ENCODE results near the gene RPL14. TPM values are rescaled to one million over a fixed set of nuclear protein-coding genes. Genes with fewer than 3 reads are reported as not detected.

The RPL14 gene
- polyA plus RNA-seq, 1 of the 3 experiments (the other 2 are of a cell fraction): 416 TPM

DNA sequence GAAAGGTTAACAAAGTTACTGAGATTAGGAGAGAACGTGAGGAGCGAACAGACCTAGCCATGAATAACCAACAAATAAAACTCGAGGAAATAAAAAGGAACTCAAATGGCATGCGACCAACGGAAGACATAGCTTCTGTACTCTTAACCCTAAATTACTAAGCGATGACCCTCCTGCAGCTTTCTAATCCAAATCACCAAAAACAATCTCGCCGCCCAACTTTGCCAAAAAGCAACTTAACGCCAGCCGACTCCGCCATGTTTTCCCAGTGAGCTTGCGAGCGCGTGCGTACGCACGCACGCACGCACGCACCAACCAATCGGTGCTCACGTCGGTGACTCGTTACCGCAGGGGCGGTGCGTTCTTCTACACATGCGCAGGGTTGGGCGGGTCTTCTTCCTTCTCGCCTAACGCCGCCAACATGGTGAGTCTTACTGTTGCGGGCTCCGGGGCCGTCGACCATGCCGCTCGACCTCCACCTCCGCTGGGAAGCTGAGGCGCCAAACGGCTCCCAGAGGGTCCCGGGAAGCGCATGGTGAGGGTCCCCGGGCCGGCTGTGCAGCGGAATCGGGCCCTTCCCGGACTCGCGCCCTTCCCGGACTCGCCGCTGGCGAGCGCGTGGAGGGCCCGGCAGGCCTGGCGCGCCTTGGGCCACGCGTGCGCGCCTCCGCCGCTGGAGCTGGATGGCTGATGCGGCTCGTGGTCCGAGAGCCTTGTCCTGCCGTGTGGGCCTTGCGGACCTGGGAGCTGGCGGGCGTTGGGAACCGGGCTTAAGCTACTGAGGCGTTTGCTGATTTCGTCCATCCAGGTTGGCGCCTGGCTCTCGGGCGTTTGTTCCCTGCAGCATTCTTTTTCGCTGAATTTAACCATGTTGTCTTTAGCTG is at the start of gene RPL14 (continued):
- TF ChIP-seq, protein P1, sequence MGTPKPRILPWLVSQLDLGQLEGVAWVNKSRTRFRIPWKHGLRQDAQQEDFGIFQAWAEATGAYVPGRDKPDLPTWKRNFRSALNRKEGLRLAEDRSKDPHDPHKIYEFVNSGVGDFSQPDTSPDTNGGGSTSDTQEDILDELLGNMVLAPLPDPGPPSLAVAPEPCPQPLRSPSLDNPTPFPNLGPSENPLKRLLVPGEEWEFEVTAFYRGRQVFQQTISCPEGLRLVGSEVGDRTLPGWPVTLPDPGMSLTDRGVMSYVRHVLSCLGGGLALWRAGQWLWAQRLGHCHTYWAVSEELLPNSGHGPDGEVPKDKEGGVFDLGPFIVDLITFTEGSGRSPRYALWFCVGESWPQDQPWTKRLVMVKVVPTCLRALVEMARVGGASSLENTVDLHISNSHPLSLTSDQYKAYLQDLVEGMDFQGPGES (IDR thresholded peaks at IDR 0.05; ENCODE audit: low read depth, low read length): no peak
- TF ChIP-seq RXRA (IDR thresholded peaks at IDR 0.05; ENCODE audit: borderline replicate concordance, low read depth): no peak
- peak; percentile 43 for TF ChIP-seq CHD2 (IDR thresholded peaks at IDR 0.05; ENCODE audit: low read length, partially characterized antibody)
- TF ChIP-seq, protein P2, sequence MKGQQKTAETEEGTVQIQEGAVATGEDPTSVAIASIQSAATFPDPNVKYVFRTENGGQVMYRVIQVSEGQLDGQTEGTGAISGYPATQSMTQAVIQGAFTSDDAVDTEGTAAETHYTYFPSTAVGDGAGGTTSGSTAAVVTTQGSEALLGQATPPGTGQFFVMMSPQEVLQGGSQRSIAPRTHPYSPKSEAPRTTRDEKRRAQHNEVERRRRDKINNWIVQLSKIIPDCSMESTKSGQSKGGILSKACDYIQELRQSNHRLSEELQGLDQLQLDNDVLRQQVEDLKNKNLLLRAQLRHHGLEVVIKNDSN (IDR thresholded peaks at IDR 0.05; ENCODE audit: borderline replicate concordance, low read depth): no peak
- 0 out of 2 replicates have a peak, but pooled peaks have one; percentile 7 for TF ChIP-seq ELF1 (IDR thresholded peaks at IDR 0.05)
- TF ChIP-seq REST (IDR thresholded peaks at IDR 0.05; ENCODE audit: low read depth, low read length): no peak; the same call in 1 of the 2 replicates
- peak; percentile 95 for TF ChIP-seq TAF1 (IDR thresholded peaks at IDR 0.05; ENCODE audit: borderline replicate concordance, low read depth, low read length)

GRCh38 chr3:40407611-40408010 is 49.5 kb upstream of the RPL14 start:
- no peaks in the 10 kb centered on the region for H3K27me3 ChIP-seq (ENCODE audit: insufficient read depth)
- 63% methylated on average over 3 of the region's 3 CpGs for WGBS (ENCODE audit: low lambda C conversion rate)
- no peaks in the 10 kb centered on the region for H3K9me3 ChIP-seq
- no peak overlapping the region for H3K4me3 ChIP-seq (ENCODE audit: low read depth in 2 of 2, low read length in 1 of 2)
- H3F3A ChIP-seq (replicated peaks; ENCODE audit: insufficient read depth): no peaks in the 10 kb centered on the region
- H3K36me3 ChIP-seq (replicated peaks in 1 of 2; ENCODE audit: control insufficient read depth in 1 of 2, insufficient read depth in 2 of 2, low read length in 1 of 2): no peaks in the 10 kb centered on the region
- ChIA-PET POLR2A (interaction anchor here (1.2 kb wide), 1 partner anchor 20 kb away, joined by 3 read pairs; no protein-coding TSS in a partner anchor), CTCF (interaction anchor here (1.1 to 1.2 kb wide), 2 partner anchors 10 to 36 kb away, joined by 3 read pairs; no protein-coding TSS in a partner anchor)
- H3K9me2 ChIP-seq: no peaks in the 10 kb centered on the region
- H3K79me2 ChIP-seq (ENCODE audit: insufficient read depth): no peaks in the 10 kb centered on the region
- H3K4me1 ChIP-seq (ENCODE audit: control insufficient read depth in 1 of 2, insufficient read depth in 2 of 2, low read depth in 1 of 2, low read length in 1 of 2): no peaks in the 10 kb centered on the region
- no peaks in the 10 kb centered on the region for H4K20me1 ChIP-seq (ENCODE audit: insufficient read depth)
- H3K4me2 ChIP-seq: no peak overlapping the region
- no peak overlapping the region for H3K27ac ChIP-seq (ENCODE audit: low read depth in 2 of 2, low read length in 1 of 2)
- TF ChIP-seq, protein P3, sequence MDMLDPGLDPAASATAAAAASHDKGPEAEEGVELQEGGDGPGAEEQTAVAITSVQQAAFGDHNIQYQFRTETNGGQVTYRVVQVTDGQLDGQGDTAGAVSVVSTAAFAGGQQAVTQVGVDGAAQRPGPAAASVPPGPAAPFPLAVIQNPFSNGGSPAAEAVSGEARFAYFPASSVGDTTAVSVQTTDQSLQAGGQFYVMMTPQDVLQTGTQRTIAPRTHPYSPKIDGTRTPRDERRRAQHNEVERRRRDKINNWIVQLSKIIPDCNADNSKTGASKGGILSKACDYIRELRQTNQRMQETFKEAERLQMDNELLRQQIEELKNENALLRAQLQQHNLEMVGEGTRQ (IDR thresholded peaks at IDR 0.05; ENCODE audit: borderline replicate concordance, low read depth, low read length): no peak
- no peak for TF ChIP-seq EP300 (IDR thresholded peaks at IDR 0.05; ENCODE audit: borderline replicate concordance in 1 of 2, low read depth in 1 of 2, low read length in 1 of 2)
- TF ChIP-seq JUND (IDR thresholded peaks at IDR 0.05): no peak
- no peak for TF ChIP-seq SMC3 (IDR thresholded peaks at IDR 0.05; ENCODE audit: low read depth, low read length)
- TF ChIP-seq POLR2AphosphoS5 (IDR thresholded peaks at IDR 0.05; ENCODE audit: low read depth, low read length): no peak
- no peak for TF ChIP-seq CHD2 (IDR thresholded peaks at IDR 0.05; ENCODE audit: low read length, partially characterized antibody)
- no peak for TF ChIP-seq ZBTB33 (IDR thresholded peaks at IDR 0.05; ENCODE audit: borderline replicate concordance, low read depth)
- no peak for TF ChIP-seq MAX (IDR thresholded peaks at IDR 0.05; ENCODE audit: low read depth)
- no peak for TF ChIP-seq YY1 (IDR thresholded peaks at IDR 0.05; ENCODE audit: low read depth)
- TF ChIP-seq MEF2A (IDR thresholded peaks at IDR 0.05; ENCODE audit: borderline replicate concordance, low read depth): no peak
- TF ChIP-seq GATA2 (CRISPR knock-in tag; IDR thresholded peaks at IDR 0.05): no peak
- no peak for TF ChIP-seq NRF1 (IDR thresholded peaks at IDR 0.05; ENCODE audit: low read depth, low read length)
- no peak for TF ChIP-seq FOXJ3 (CRISPR knock-in tag; IDR thresholded peaks at IDR 0.05)
- TF ChIP-seq EZH2phosphoT487 (IDR thresholded peaks at IDR 0.05; ENCODE audit: borderline replicate concordance, low read depth): no peak
- no peak overlapping the region for H2AFZ ChIP-seq (ENCODE audit: low read depth)
- H3K9ac ChIP-seq: no peak overlapping the region
- no peak for DNase-seq
